H1 (cell line): ENCODE data around the gene P2RX6. TPM values are rescaled to one million over a fixed set of nuclear protein-coding genes. Genes with fewer than 3 reads are reported as not detected.

Source experiments
- CTCF ChIA-PET: fragments of 300-600 bp; sonication (Branson Sonifier 250); formaldehyde crosslinking; loops from one replicate; lab custom pipeline; 2021; ENCODE audit not compliant: partially characterized antibody; lab: Charles Lee
- POLR2A ChIA-PET: fragments of 300-600 bp; sonication (Branson Sonifier 250); formaldehyde crosslinking; loops from one replicate; lab custom pipeline; 2021; ENCODE audit warnings: inconsistent platforms; ENCODE audit not compliant: partially characterized antibody; lab: Charles Lee
- DNase-seq, 2 experiments: peaks; one replicate each; pipeline versions ENCODE4 v3.0.0 to v3.0.0-alpha.2; 2010 to 2022; ENCODE audit warnings: low spot score in 2 of 2, low read depth in 1 of 2, mixed read lengths in 1 of 2
- FAIRE-seq: peaks from 2 replicates; lab custom pipeline; 2011; peaks lifted over from hg19 to GRCh38; lab: Jason Lieb, UNC
- H2AFZ ChIP-seq: 2 replicates; pipeline ENCODE4 v1.8.1; 2012; ENCODE audit warnings: low read length, inconsistent platforms
- H2AK5ac ChIP-seq: 2 replicates; pipeline ENCODE4 v1.6.1; 2013; ENCODE audit warnings: low read depth, low read length
- H2BK120ac ChIP-seq: replicated peaks from 2 replicates; pipeline ENCODE3; 2013; ENCODE audit warnings: low read depth, low read length, inconsistent platforms
- H2BK12ac ChIP-seq: 2 replicates; pipeline ENCODE4 v1.6.1; 2013; ENCODE audit warnings: low read depth, low read length
- H2BK15ac ChIP-seq: 2 replicates; pipeline ENCODE4 v1.6.1; 2013; ENCODE audit warnings: low read length
- H2BK20ac ChIP-seq: 2 replicates; pipeline ENCODE4 v1.6.1; 2013; ENCODE audit warnings: low read length
- H2BK5ac ChIP-seq: 2 replicates; pipeline ENCODE4 v1.6.1; 2013; ENCODE audit warnings: low read depth, low read length
- H3K14ac ChIP-seq: 2 replicates; pipeline ENCODE4 v1.6.1; 2013; ENCODE audit warnings: inconsistent platforms; ENCODE audit not compliant: insufficient read length
- H3K18ac ChIP-seq: 2 replicates; pipeline ENCODE4 v1.6.1; 2013; ENCODE audit warnings: low read length; ENCODE audit errors: extremely low read depth
- H3K23ac ChIP-seq: 2 replicates; pipeline ENCODE4 v1.6.1; 2013; ENCODE audit warnings: inconsistent platforms; ENCODE audit not compliant: insufficient read length
- H3K23me2 ChIP-seq: 2 replicates; pipeline ENCODE4 v1.6.1; 2013; ENCODE audit warnings: low read depth, low read length
- H3K27ac ChIP-seq: 2 replicates; pipeline ENCODE4 v1.6.1; 2011; ENCODE audit warnings: low read depth, low read length, inconsistent platforms
- H3K27me3 ChIP-seq, 4 experiments: replicated peaks in 1 of 4; 1 replicate in 1 of 4; 2 replicates in 3 of 4; pipeline versions ENCODE4 v1.6.1 to v1.8.1; 2011 to 2013; ENCODE audit warnings: low read length in 3 of 4, mild to moderate bottlenecking in 3 of 4, inconsistent platforms in 2 of 4, mixed read lengths in 2 of 4, moderate library complexity in 1 of 4; ENCODE audit not compliant: control insufficient read depth in 3 of 4, insufficient read depth in 3 of 4; ENCODE audit errors: extremely low read depth in 1 of 4
- H3K36me3 ChIP-seq, 4 experiments: 2 replicates each; pipeline versions ENCODE4 v1.6.1 to v1.8.1; 2011 to 2013; ENCODE audit warnings: mild to moderate bottlenecking in 4 of 4, low read length in 3 of 4, moderate library complexity in 2 of 4, control low read depth in 1 of 4, inconsistent platforms in 1 of 4; ENCODE audit not compliant: insufficient read depth in 4 of 4, control insufficient read depth in 2 of 4
- H3K4ac ChIP-seq: replicated peaks from 2 replicates; pipeline ENCODE3; 2013; ENCODE audit warnings: low read length, low read depth, mixed read lengths, inconsistent platforms; ENCODE audit not compliant: insufficient read length
- H3K4me1 ChIP-seq, 4 experiments: replicated peaks in 1 of 4; 1 replicate in 1 of 4; 2 replicates in 3 of 4; pipeline versions ENCODE4 v1.6.1 to v1.8.1; 2011 to 2013; ENCODE audit warnings: low read length in 3 of 4, inconsistent platforms in 2 of 4, mixed read lengths in 1 of 4; ENCODE audit not compliant: insufficient read depth in 4 of 4, control insufficient read depth in 3 of 4
- H3K4me2 ChIP-seq, 2 experiments: 2 replicates each; pipeline versions ENCODE4 v1.6.1 to v1.8.1; 2011 to 2013; ENCODE audit warnings: low read depth in 2 of 2, low read length in 2 of 2, control low read depth in 1 of 2, inconsistent platforms in 1 of 2, mild to moderate bottlenecking in 1 of 2; ENCODE audit not compliant: insufficient read depth in 1 of 2
- H3K4me3 ChIP-seq, 4 experiments: fragments of 200-600, 300-600 bp in 1 of 4; sonication (generic), shearing (Covaris generic), sonication (Bioruptor Twin) in 1 of 4; 2 replicates each; pipeline versions ENCODE4 v1.5.1 to v1.8.1; 2011 to 2016; ENCODE audit warnings: low read length in 4 of 4, low read depth in 3 of 4, control low read depth in 2 of 4, inconsistent platforms in 2 of 4, mild to moderate bottlenecking in 2 of 4, mixed read lengths in 1 of 4, moderate library complexity in 1 of 4; ENCODE audit not compliant: insufficient read depth in 2 of 4; ENCODE audit errors: extremely low read depth in 1 of 4
- H3K56ac ChIP-seq: replicated peaks from 2 replicates; pipeline ENCODE3; 2013; ENCODE audit warnings: low read depth, mild to moderate bottlenecking, mixed read lengths, low read length, inconsistent platforms; ENCODE audit not compliant: insufficient read length
- H3K79me1 ChIP-seq: 2 replicates; pipeline ENCODE4 v1.6.1; 2013; ENCODE audit warnings: low read depth, low read length, control low read depth
- H3K79me2 ChIP-seq, 2 experiments: 2 replicates each; pipeline versions ENCODE4 v1.6.1 to v1.8.1; 2012 to 2013; ENCODE audit warnings: low read length in 2 of 2, mild to moderate bottlenecking in 2 of 2, inconsistent platforms in 1 of 2; ENCODE audit not compliant: insufficient read depth in 2 of 2, control insufficient read depth in 1 of 2
- H3K9ac ChIP-seq, 4 experiments: replicated peaks in 1 of 4; 1 replicate in 1 of 4; 2 replicates in 3 of 4; pipeline versions ENCODE4 v1.6.1 to v1.8.1; 2011 to 2013; ENCODE audit warnings: low read depth in 3 of 4, low read length in 3 of 4, control low read depth in 2 of 4, mild to moderate bottlenecking in 2 of 4, moderate library complexity in 2 of 4, inconsistent platforms in 1 of 4; ENCODE audit errors: extremely low read depth in 1 of 4
- H3K9me3 ChIP-seq, 2 experiments: 2 replicates each; pipeline versions ENCODE4 v1.6.1 to v1.8.1; 2012 to 2013; ENCODE audit warnings: mild to moderate bottlenecking in 2 of 2, moderate library complexity in 2 of 2, control low read depth in 1 of 2, inconsistent platforms in 1 of 2, low read depth in 1 of 2, low read length in 1 of 2, mixed read lengths in 1 of 2; ENCODE audit not compliant: insufficient read depth in 2 of 2
- H4K20me1 ChIP-seq, 2 experiments: replicated peaks in 1 of 2; 2 replicates each; pipeline versions ENCODE3 to v1.8.1; 2011 to 2013; ENCODE audit warnings: inconsistent platforms in 2 of 2, low read length in 2 of 2, mild to moderate bottlenecking in 1 of 2; ENCODE audit not compliant: insufficient read depth in 2 of 2, control insufficient read depth in 1 of 2
- H4K5ac ChIP-seq: 2 replicates; pipeline ENCODE4 v1.6.1; 2013; ENCODE audit warnings: low read length, low read depth, mixed read lengths, inconsistent platforms; ENCODE audit not compliant: insufficient read length
- H4K8ac ChIP-seq: 2 replicates; pipeline ENCODE4 v1.8.0; 2013; ENCODE audit warnings: mild to moderate bottlenecking, moderate library complexity, low read length, inconsistent platforms; ENCODE audit not compliant: insufficient read depth; ENCODE audit errors: extremely low read depth
- H4K91ac ChIP-seq: replicated peaks from 2 replicates; pipeline ENCODE3; 2013; ENCODE audit warnings: low read length, mixed read lengths, inconsistent platforms; ENCODE audit not compliant: insufficient read length
- KDM5A ChIP-seq: fragments of 200-600 bp; IDR thresholded peaks from 2 replicates; pipeline ENCODE4 v1.7.1; 2012; ENCODE audit warnings: mild to moderate bottlenecking, low read length, inconsistent platforms, mixed read lengths
- NANOG ChIP-seq: IDR thresholded peaks from 2 replicates; pipeline ENCODE4 v1.6.1; 2011; ENCODE audit warnings: low read length, low read depth, mild to moderate bottlenecking, inconsistent platforms; ENCODE audit not compliant: insufficient read depth, poor library complexity, severe bottlenecking
- PHF8 ChIP-seq: fragments of 200-600 bp; sonication (generic); conservative IDR thresholded peaks from 2 replicates; pipeline ENCODE4 v1.7.1; 2012; ENCODE audit warnings: low read depth, mild to moderate bottlenecking, inconsistent platforms, low read length, moderate library complexity
- POLR2AphosphoS5 ChIP-seq: IDR thresholded peaks from 2 replicates; pipeline ENCODE4 v1.6.1; 2011; ENCODE audit warnings: low read depth, low read length
- SP2 ChIP-seq: IDR thresholded peaks from 2 replicates; pipeline ENCODE4 v1.6.1; 2012; ENCODE audit warnings: mild to moderate bottlenecking, low read length, inconsistent platforms
- ZNF274 ChIP-seq: IDR thresholded peaks from 2 replicates; pipeline ENCODE4 v1.7.0; 2012; ENCODE audit warnings: low read length, borderline replicate concordance; ENCODE audit errors: extremely low read depth
- WGBS, 2 experiments: shearing (Covaris generic) in 1 of 2; methylation state at CpG; one replicate each; pipeline versions ENCODE4 v1.1.6 to v1.1.7; 2013 to 2015; ENCODE audit warnings: low lambda C conversion rate in 2 of 2, mixed read lengths in 2 of 2, inconsistent platforms in 1 of 2, low coverage in 1 of 2, missing lambda C conversion rate in 1 of 2; ENCODE audit not compliant: insufficient replicate concordance in 2 of 2, insufficient coverage in 1 of 2, insufficient read length in 1 of 2; ENCODE audit errors: extremely low coverage in 1 of 2, missing lambda C conversion rate in 1 of 2; 5-methylcytosine and 5-hydroxymethylcytosine counted together
- polyA plus RNA-seq, 7 experiments: library from polyadenylated mRNA; depleted of rRNA in 3 of 7; stranded (reverse) in 5 of 7; unstranded in 2 of 7; fragments of >200 nt in 5 of 7; fragments of 200-250 nt in 2 of 7; gene quantifications; 1 replicate in 5 of 7; 2 replicates in 1 of 7; 4 replicates in 1 of 7; pipeline versions ENCODE4 v1.2.1 to v1.2.3, GENCODE V29; 2011 to 2013; ENCODE audit warnings: missing spikeins in 2 of 7, mixed read lengths in 2 of 7
- total RNA-seq: library from RNA; stranded (reverse); fragmentation: NEBNext Ultra II Directional; extraction: Animal tissue kit (Norgen Biotek cat#: 25700); gene quantifications from 2 replicates; pipeline ENCODE4 v1.2.1, GENCODE V29; 2021

Gene P2RX6
- total and polyA plus RNA-seq, 2 of the 8 experiments (the other 6 are each of a cell fraction or from before 2014, with no cell fraction given): 0.09 TPM; not detected in 1

- Histone ChIP-seq H3K79me2 (no peaks in the 10 kb centered on the region), H3K18ac (no peak overlapping the region), H4K91ac (no peak overlapping the region), H4K5ac (no peak overlapping the region), H3K14ac (no peak overlapping the region), H2BK20ac (no peak overlapping the region), H3K23me2 (peaks cover 9% of the 10 kb centered on the region; the same call in 1 of the 2 replicates), H3K9me3 (no peaks in the 10 kb centered on the region), H2BK15ac (no peak overlapping the region), H2AK5ac (no peak overlapping the region), H3K4me1 (peaks cover 0 to 4% (median 2%) of the 10 kb centered on the region in 4 experiments; a peak in 3 of 7 replicates), H3K23ac (no peak overlapping the region), H2BK5ac (no peak overlapping the region), H3K9ac (no peak overlapping the region), H3K4ac (no peak overlapping the region), H2AFZ (no peak overlapping the region), H2BK12ac (no peak overlapping the region), H3K4me2 (no peak overlapping the region), H3K27ac (no peak overlapping the region), H3K27me3 (peaks cover 6 to 31% (median 26%) of the 10 kb centered on the region in 4 experiments), H4K8ac (no peak overlapping the region), H3K4me3 (no peak overlapping the region), H3K36me3 (no peaks in the 10 kb centered on the region), H3K79me1 (no peaks in the 10 kb centered on the region), H4K20me1 (no peaks in the 10 kb centered on the region), H2BK120ac (no peak overlapping the region), H3K56ac (no peak overlapping the region)
- CTCF ChIA-PET: interaction anchor here (0.7 to 5.5 kb wide), 4 partner anchors 11 to 71 kb away, joined by 3 to 37 read pairs (median 4); no protein-coding TSS in a partner anchor
- no peak for DNase-seq
- FAIRE-seq: no peak
- WGBS, 2 experiments: 95% methylated on average over 3 of the region's 3 CpGs; no CpG with 5 or more reads in 1 of the 2 experiments
- POLR2A ChIA-PET: no interaction called here
- TF ChIP-seq ZNF274 (no peak), PHF8 (no peak), POLR2AphosphoS5 (no peak), KDM5A (no peak), SP2 (no peak), NANOG (no peak)
These were observed 18.9 kb downstream of the P2RX6 start for GRCh38 chr22:21033895-21034294.
